ENCODE measurements around the gene ZIC4.

GRCh38 chr3:147394884-147395225 lies 11.5 kb downstream of the ZIC4 start:
- TF ChIP-seq EP300 (IDR thresholded peaks at IDR 0.05; ENCODE audit: borderline replicate concordance) (no peak), USF1 (IDR thresholded peaks at IDR 0.05) (no peak), RAD21 (IDR thresholded peaks at IDR 0.05; ENCODE audit: low read depth) (no peak), CREB1 (IDR thresholded peaks at IDR 0.05; ENCODE audit: low read depth) (no peak), MAX (IDR thresholded peaks at IDR 0.05) (no peak), REST (IDR thresholded peaks at IDR 0.05; ENCODE audit: low read depth) (no peak)
